HL-60 (cell line): ENCODE results near the gene CRY1.

Experiments
- DNase-seq, 2 experiments: peaks; one replicate each; pipeline ENCODE4 v3.0.0-alpha.2; 2010 to 2020; ENCODE audit warnings: low read depth in 1 of 2, low spot score in 1 of 2
- H3K27ac ChIP-seq: fragments of 250-450 bp; sonication (Bioruptor Pico); replicated peaks from 2 replicates; pipeline ENCODE4 v1.5.1; 2020; ENCODE audit warnings: mild to moderate bottlenecking, moderate library complexity
- H3K27me3 ChIP-seq: fragments of 250-450 bp; sonication (Bioruptor Pico); 2 replicates; pipeline ENCODE4 v1.5.1; 2021; ENCODE audit warnings: mild to moderate bottlenecking, moderate library complexity; ENCODE audit not compliant: insufficient read depth, poor library complexity, severe bottlenecking
- H3K4me3 ChIP-seq: replicated peaks from 2 replicates; pipeline ENCODE4 v1.5.1; 2011; ENCODE audit warnings: mild to moderate bottlenecking, control low read depth, low read length; ENCODE audit not compliant: insufficient read depth
- CTCF ChIP-seq: IDR thresholded peaks from one replicate; pipeline ENCODE4 v1.5.1; 2011; ENCODE audit warnings: low read length, control low read depth, inconsistent platforms; ENCODE audit not compliant: insufficient read depth
- GABPA ChIP-seq: IDR thresholded peaks from 2 replicates; pipeline ENCODE4 v1.6.1; 2012; ENCODE audit warnings: low read depth
- POLR2AphosphoS5 ChIP-seq: IDR thresholded peaks from 2 replicates; pipeline ENCODE4 v1.6.1; 2012; ENCODE audit warnings: low read depth
- REST ChIP-seq: IDR thresholded peaks from 2 replicates; pipeline ENCODE4 v1.6.1; 2012; ENCODE audit warnings: low read depth; ENCODE audit not compliant: insufficient replicate concordance
- SPI1 ChIP-seq: IDR thresholded peaks from 2 replicates; pipeline ENCODE4 v1.6.1; 2012; ENCODE audit warnings: low read depth, mild to moderate bottlenecking, borderline replicate concordance

Gene CRY1

DNA sequence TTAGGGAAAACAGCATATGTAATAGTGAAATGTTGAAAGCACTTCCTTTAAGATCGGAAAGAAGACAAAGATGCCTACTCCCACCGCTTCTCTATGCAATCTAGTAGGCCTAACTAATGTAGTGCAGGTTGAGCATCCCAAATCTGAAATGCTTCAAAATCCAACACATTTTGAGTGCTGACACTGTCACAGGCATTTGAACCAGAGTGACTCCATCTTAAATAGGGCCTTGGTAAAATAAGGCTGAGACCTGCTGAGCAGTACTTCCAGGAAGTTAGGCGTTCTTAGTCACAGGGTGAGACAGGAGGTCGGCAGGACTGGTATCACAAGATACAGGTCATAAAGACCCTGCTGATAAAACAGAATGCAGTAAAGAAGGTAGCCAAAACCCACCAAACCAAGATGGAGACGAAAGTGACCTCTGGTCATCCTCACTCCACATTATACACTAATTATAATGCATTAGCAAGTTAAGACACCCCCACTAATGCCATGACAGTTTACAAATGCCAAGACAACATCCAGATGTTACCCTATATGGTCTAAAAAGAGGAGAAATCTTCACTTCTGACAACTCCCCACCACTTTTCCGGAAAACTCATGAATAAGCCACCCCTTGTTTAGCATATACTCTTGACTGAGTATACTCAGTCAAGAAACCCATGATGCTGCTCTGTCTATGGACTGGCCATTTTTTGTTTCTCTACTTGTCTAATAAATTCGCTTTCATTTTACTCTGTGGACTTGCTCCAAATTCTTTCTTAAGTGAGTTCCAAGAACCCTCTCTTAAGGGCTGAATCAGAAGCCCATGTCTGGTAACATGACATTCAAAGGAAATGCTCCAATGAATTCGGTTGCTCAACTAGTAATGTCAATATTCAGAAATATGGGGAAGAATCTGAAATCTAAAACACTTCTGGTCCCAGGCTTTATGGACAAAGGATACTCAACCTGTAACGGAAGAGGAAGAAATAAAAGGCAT lies 59.3 kb downstream of the CRY1 start:
- TF ChIP-seq CTCF (no peak), GABPA (no peak), SPI1 (no peak), POLR2AphosphoS5 (no peak), REST (no peak)
- no peak for DNase-seq
- Histone ChIP-seq H3K27me3 (no peaks in the 10 kb centered on the region), H3K4me3 (no peak overlapping the region), H3K27ac (no peak overlapping the region)

DNA sequence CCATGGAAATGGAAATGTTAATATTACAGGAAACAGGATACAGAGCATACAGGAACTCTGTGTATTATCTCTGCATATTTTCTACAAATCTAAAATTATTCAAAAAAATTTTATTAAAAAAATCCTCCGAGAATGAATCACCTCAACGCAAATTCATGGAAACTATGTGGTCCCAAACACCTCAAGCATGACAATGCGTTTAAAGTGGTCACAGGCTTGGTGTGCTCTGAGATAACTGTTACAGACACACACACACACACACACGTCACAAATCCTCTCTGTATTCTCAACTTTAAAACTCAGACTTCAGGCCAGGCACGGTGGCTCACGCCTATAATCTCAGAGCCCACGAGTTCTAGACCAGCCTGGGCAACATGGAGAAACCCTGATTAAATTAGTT lies 61.1 kb downstream of the CRY1 start:
- Histone ChIP-seq H3K27me3 (no peaks in the 10 kb centered on the region), H3K27ac (no peak overlapping the region), H3K4me3 (no peak overlapping the region)
- TF ChIP-seq REST = no peak
- DNase-seq = no peak

DNA sequence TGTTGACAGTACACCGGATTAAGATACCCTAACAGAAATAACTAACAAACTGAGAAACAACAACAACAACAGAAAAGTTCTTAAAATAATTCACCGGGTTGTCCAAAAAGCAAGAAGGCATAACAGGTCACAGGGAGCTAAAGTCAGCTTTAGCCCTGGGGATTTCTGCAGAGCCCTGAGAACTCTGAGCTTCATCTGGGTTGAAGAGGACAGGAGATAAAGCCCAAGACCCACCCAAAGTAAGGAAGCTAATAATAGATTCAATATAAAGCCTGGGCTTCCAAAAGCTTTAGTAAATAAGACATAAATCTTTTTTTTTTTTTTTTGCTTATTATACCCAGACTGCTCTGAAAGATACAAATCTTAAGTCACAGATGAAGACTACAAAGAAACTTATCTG lies 62.3 kb downstream of the CRY1 start:
- Histone ChIP-seq H3K27me3 (no peaks in the 10 kb centered on the region), H3K4me3 (no peak overlapping the region), H3K27ac (no peak overlapping the region)
- no peak for DNase-seq
- TF ChIP-seq POLR2AphosphoS5 (no peak), CTCF (no peak), REST (no peak), SPI1 (no peak), GABPA (no peak)
